ENCODE measurements around the gene METTL1.

METTL1 gene

GRCh38 chr12:57809425-57809824, 37.5 kb upstream of the METTL1 start:
- in situ Hi-C loops (cut with MboI; ENCODE audit: low sequenced_read_pairs), result no loop called here
- no peaks in the 10 kb centered on the region for H3K4me1 ChIP-seq
- H3K9me3 ChIP-seq, result no peaks in the 10 kb centered on the region
- no peak overlapping the region for H3K4me3 ChIP-seq
- no peak for DNase-seq (ENCODE audit: low spot score in 2 of 2)
- no peaks in the 10 kb centered on the region; the same call in 1 of the 2 replicates for H3K36me3 ChIP-seq (replicated peaks)
- H3K27me3 ChIP-seq (ENCODE audit: low read depth), result no peaks in the 10 kb centered on the region

GRCh38 chr12:57808351-57808750, 36.4 kb upstream of the METTL1 start:
- H3K36me3 ChIP-seq (replicated peaks), result no peaks in the 10 kb centered on the region; the same call in 1 of the 2 replicates
- no peaks in the 10 kb centered on the region for H3K4me1 ChIP-seq
- H3K4me3 ChIP-seq, result no peak overlapping the region
- no peak for DNase-seq (ENCODE audit: low spot score in 2 of 2)
- H3K9me3 ChIP-seq, result no peaks in the 10 kb centered on the region
- in situ Hi-C loops (cut with MboI; ENCODE audit: low sequenced_read_pairs), result no loop called here
- H3K27me3 ChIP-seq (ENCODE audit: low read depth), result no peaks in the 10 kb centered on the region

GRCh38 chr12:57807285-57807684, 35.4 kb upstream of the METTL1 start:
- DNase-seq (ENCODE audit: low spot score in 2 of 2), result no peak
- H3K4me3 ChIP-seq, result no peak overlapping the region
- H3K27me3 ChIP-seq (ENCODE audit: low read depth), result no peaks in the 10 kb centered on the region
- in situ Hi-C loops (cut with MboI; ENCODE audit: low sequenced_read_pairs), result no loop called here
- no peaks in the 10 kb centered on the region for H3K9me3 ChIP-seq
- H3K36me3 ChIP-seq (replicated peaks), result no peaks in the 10 kb centered on the region; the same call in none of the 2 replicates
- no peaks in the 10 kb centered on the region for H3K4me1 ChIP-seq

GRCh38 chr12:57806677-57807076, 34.8 kb upstream of the METTL1 start:
- in situ Hi-C loops (cut with MboI; ENCODE audit: low sequenced_read_pairs), result no loop called here

GRCh38 chr12:57803319-57803893, 31.5 kb upstream of the METTL1 start:
- Histone ChIP-seq H3K4me1 (no peaks in the 10 kb centered on the region), H3K4me3 (no peak overlapping the region), H3K9me3 (no peaks in the 10 kb centered on the region), H3K27me3 (ENCODE audit: low read depth) (no peaks in the 10 kb centered on the region), H3K36me3 (replicated peaks) (peaks cover 3% of the 10 kb centered on the region)
- in situ Hi-C loops (cut with MboI; ENCODE audit: low sequenced_read_pairs), result no loop called here
- DNase-seq (ENCODE audit: low spot score in 2 of 2), result peak; percentile 42 to 66

More at GRCh38 chr12:57806677-57807076, 34.8 kb upstream of the METTL1 start:
- no peak for DNase-seq (ENCODE audit: low spot score in 2 of 2)
- Histone ChIP-seq H3K27me3 (ENCODE audit: low read depth) (no peaks in the 10 kb centered on the region), H3K4me3 (no peak overlapping the region), H3K36me3 (replicated peaks) (no peaks in the 10 kb centered on the region; the same call in none of the 2 replicates), H3K4me1 (no peaks in the 10 kb centered on the region), H3K9me3 (no peaks in the 10 kb centered on the region)

- DNase-seq (ENCODE audit: low spot score in 2 of 2), result no peak
- in situ Hi-C loops (cut with MboI; ENCODE audit: low sequenced_read_pairs), result no loop called here
- H3K4me3 ChIP-seq, result no peak overlapping the region
- no peaks in the 10 kb centered on the region for H3K9me3 ChIP-seq
- H3K4me1 ChIP-seq, result no peaks in the 10 kb centered on the region
- no peaks in the 10 kb centered on the region for H3K27me3 ChIP-seq (ENCODE audit: low read depth)
- H3K36me3 ChIP-seq (replicated peaks), result peaks cover 3% of the 10 kb centered on the region
These were observed 30.7 kb upstream of the METTL1 start for GRCh38 chr12:57802607-57803006.

- in situ Hi-C loops (cut with MboI; ENCODE audit: low sequenced_read_pairs), result no loop called here
- Histone ChIP-seq H3K4me3 (no peak overlapping the region), H3K9me3 (no peaks in the 10 kb centered on the region), H3K36me3 (replicated peaks) (peaks cover 11% of the 10 kb centered on the region), H3K4me1 (no peaks in the 10 kb centered on the region), H3K27me3 (ENCODE audit: low read depth) (no peaks in the 10 kb centered on the region)
- DNase-seq (ENCODE audit: low spot score in 2 of 2), result no peak
These were observed 29.1 kb upstream of the METTL1 start for GRCh38 chr12:57800965-57801364.

GRCh38 chr12:57797933-57798332, 26.0 kb upstream of the METTL1 start:
- in situ Hi-C loops (cut with MboI; ENCODE audit: low sequenced_read_pairs), result no loop called here

GRCh38 chr12:57796996-57797395, 25.1 kb upstream of the METTL1 start:
- H3K4me3 ChIP-seq, result no peak overlapping the region
- peaks cover 44% of the 10 kb centered on the region for H3K36me3 ChIP-seq (replicated peaks)
- H3K4me1 ChIP-seq, result no peaks in the 10 kb centered on the region
- no peak for DNase-seq (ENCODE audit: low spot score in 2 of 2)
- no peaks in the 10 kb centered on the region for H3K27me3 ChIP-seq (ENCODE audit: low read depth)
- in situ Hi-C loops (cut with MboI; ENCODE audit: low sequenced_read_pairs), result no loop called here
- no peaks in the 10 kb centered on the region for H3K9me3 ChIP-seq

More at GRCh38 chr12:57797933-57798332, 26.0 kb upstream of the METTL1 start:
- no peaks in the 10 kb centered on the region for H3K4me1 ChIP-seq
- DNase-seq (ENCODE audit: low spot score in 2 of 2), result no peak
- no peak overlapping the region for H3K4me3 ChIP-seq
- no peaks in the 10 kb centered on the region for H3K27me3 ChIP-seq (ENCODE audit: low read depth)
- H3K36me3 ChIP-seq (replicated peaks), result peaks cover 37% of the 10 kb centered on the region
- H3K9me3 ChIP-seq, result no peaks in the 10 kb centered on the region

- no peak overlapping the region for H3K4me3 ChIP-seq
- H3K36me3 ChIP-seq (replicated peaks), result peaks cover 55% of the 10 kb centered on the region
- no peaks in the 10 kb centered on the region for H3K4me1 ChIP-seq
- H3K9me3 ChIP-seq, result no peaks in the 10 kb centered on the region
- in situ Hi-C loops (cut with MboI; ENCODE audit: low sequenced_read_pairs), result no loop called here
- DNase-seq (ENCODE audit: low spot score in 2 of 2), result no peak
- H3K27me3 ChIP-seq (ENCODE audit: low read depth), result no peaks in the 10 kb centered on the region
These were observed 23.4 kb upstream of the METTL1 start for GRCh38 chr12:57795354-57795753.

GRCh38 chr12:57793920-57794319, 22.0 kb upstream of the METTL1 start:
- Histone ChIP-seq H3K9me3 (no peaks in the 10 kb centered on the region), H3K4me3 (no peak overlapping the region), H3K36me3 (replicated peaks) (peaks cover 63% of the 10 kb centered on the region), H3K4me1 (no peaks in the 10 kb centered on the region), H3K27me3 (ENCODE audit: low read depth) (no peaks in the 10 kb centered on the region)
- DNase-seq (ENCODE audit: low spot score in 2 of 2), result no peak
- in situ Hi-C loops (cut with MboI; ENCODE audit: low sequenced_read_pairs), result no loop called here

GRCh38 chr12:57783861-57784260, 12.0 kb upstream of the METTL1 start:
- H3K4me1 ChIP-seq, result no peaks in the 10 kb centered on the region; the same call in 1 of the 2 replicates
- in situ Hi-C loops (cut with MboI; ENCODE audit: low sequenced_read_pairs), result no loop called here
- no peaks in the 10 kb centered on the region for H3K9me3 ChIP-seq
- no peak for DNase-seq (ENCODE audit: low spot score in 2 of 2)
- peaks cover 45% of the 10 kb centered on the region for H3K36me3 ChIP-seq (replicated peaks)
- no peaks in the 10 kb centered on the region for H3K27me3 ChIP-seq (ENCODE audit: low read depth)
- H3K4me3 ChIP-seq, result peak overlapping the region; percentile 91

GRCh38 chr12:57783466-57783801, 11.5 kb upstream of the METTL1 start:
- H3K36me3 ChIP-seq (replicated peaks), result peaks cover 45% of the 10 kb centered on the region
- no peaks in the 10 kb centered on the region for H3K27me3 ChIP-seq (ENCODE audit: low read depth)
- DNase-seq (ENCODE audit: low spot score in 2 of 2), result no peak
- H3K4me3 ChIP-seq, result peak overlapping the region; percentile 91
- no peaks in the 10 kb centered on the region for H3K9me3 ChIP-seq
- in situ Hi-C loops (cut with MboI; ENCODE audit: low sequenced_read_pairs), result no loop called here
- no peaks in the 10 kb centered on the region; the same call in 1 of the 2 replicates for H3K4me1 ChIP-seq

GRCh38 chr12:57782608-57783465, 10.9 kb upstream of the METTL1 start, which contains the start of gene TSFM:
TSS of gene TSFM (plus strand) at chr12:57782787. CDS start at chr12:57782802, 15 bp downstream.
- H3K27me3 ChIP-seq (ENCODE audit: low read depth), result no peaks in the 10 kb centered on the region
- H3K4me1 ChIP-seq, result no peaks in the 10 kb centered on the region; the same call in 1 of the 2 replicates
- peaks cover 45% of the 10 kb centered on the region for H3K36me3 ChIP-seq (replicated peaks)
- in situ Hi-C loops (cut with MboI; ENCODE audit: low sequenced_read_pairs), result no loop called here
- H3K9me3 ChIP-seq, result no peaks in the 10 kb centered on the region
- H3K4me3 ChIP-seq, result peak within 1 kb of the TSS; percentile 91
- DNase-seq (ENCODE audit: low spot score in 2 of 2), result peak; percentile 84 to 97

Data from HAP-1 (cell line).